Measurements from ENCODE around the gene UNC93B1. TPM values are rescaled to one million over a fixed set of nuclear protein-coding genes. Genes with fewer than 3 reads are reported as not detected.

UNC93B1 gene
- total RNA-seq, 1 experiment from 2014 or later: 71.2 TPM

GRCh38 chr11:68008381-68009337, 4.8 kb upstream of the UNC93B1 start:
- Mint-ChIP-seq H3K4me3 (ENCODE audit: low read depth, unreplicated experiment) (peak overlapping the region; percentile 88), H3K36me3 (ENCODE audit: insufficient read depth, unreplicated experiment) (peaks cover 68% of the 10 kb centered on the region), H3K27ac (ENCODE audit: unreplicated experiment) (peak overlapping the region; percentile 97), H3K27me3 (ENCODE audit: unreplicated experiment) (no peaks in the 10 kb centered on the region), H3K9me3 (ENCODE audit: low read depth, unreplicated experiment) (no peaks in the 10 kb centered on the region), H3K4me1 (ENCODE audit: low read depth, unreplicated experiment) (peaks cover 61% of the 10 kb centered on the region)
- BruUV-seq (replicated peaks): no TSS peak
- TF ChIP-seq CTCF (IDR thresholded peaks at IDR 0.05; ENCODE audit: unreplicated experiment): no peak
- peak; percentile 72 for DNase-seq
- intact Hi-C loops (cut with micrococcal nuclease; ENCODE audit: unreplicated experiment): no loop called here
- CTCF ChIA-PET: interaction anchor here (0.7 to 1.9 kb wide), 5 partner anchors 13 to 586 kb away, joined by 3 to 6 read pairs (median 3); no protein-coding TSS in a partner anchor

DNA sequence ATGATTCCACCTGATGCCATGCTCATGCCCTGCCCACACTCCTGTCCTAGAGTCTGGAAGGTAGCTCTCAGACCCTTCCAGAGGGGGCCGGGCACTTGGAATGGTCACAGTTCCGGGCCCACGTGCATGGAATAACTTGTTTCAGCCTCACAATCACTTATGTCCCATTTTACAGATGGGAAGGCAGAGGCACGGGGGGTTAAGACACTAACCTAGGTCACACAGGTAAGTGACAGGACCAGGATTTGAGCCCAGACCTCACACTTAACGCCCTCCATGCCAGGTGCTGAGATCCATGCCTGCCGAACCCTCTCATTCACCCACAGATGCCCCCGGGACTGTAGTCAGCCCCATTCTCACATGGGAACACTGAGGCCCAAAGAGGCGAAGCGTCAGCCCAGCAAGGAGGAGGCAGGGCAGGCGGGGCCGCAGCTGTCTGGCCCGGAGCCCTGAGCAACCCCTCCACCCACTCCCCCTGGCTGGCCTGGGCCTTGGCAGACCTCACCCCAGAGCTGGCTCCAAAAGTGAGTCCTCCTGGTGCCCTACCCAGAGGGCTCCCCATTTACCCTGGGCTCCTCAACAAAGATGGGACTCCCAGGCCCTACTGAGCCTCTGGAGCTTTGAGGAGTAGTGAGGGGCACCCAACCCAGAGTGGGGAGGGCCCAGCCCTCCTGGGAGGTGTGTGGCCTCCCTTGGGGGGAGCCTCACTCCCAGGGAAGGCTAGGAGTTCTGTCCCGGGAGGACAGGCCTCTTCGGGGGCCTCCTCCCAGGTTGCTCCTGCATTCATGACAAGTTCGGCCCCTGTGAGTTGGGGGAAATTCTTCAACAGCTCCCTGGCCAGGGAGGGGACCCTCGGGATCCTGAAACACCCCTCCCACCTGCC, 3.8 kb upstream of the UNC93B1 start:
- no peak overlapping the region for H3K27ac Mint-ChIP-seq (ENCODE audit: unreplicated experiment)
- no peak overlapping the region for H3K4me3 Mint-ChIP-seq (ENCODE audit: low read depth, unreplicated experiment)
- no peak for TF ChIP-seq CTCF (IDR thresholded peaks at IDR 0.05; ENCODE audit: unreplicated experiment)
- intact Hi-C loops (cut with micrococcal nuclease; ENCODE audit: unreplicated experiment): no loop called here
- no peak for DNase-seq
- H3K9me3 Mint-ChIP-seq (ENCODE audit: low read depth, unreplicated experiment): no peaks in the 10 kb centered on the region
- no TSS peak for BruUV-seq (replicated peaks)
- no peaks in the 10 kb centered on the region for H3K27me3 Mint-ChIP-seq (ENCODE audit: unreplicated experiment)
- H3K4me1 Mint-ChIP-seq (ENCODE audit: low read depth, unreplicated experiment): peaks cover 56% of the 10 kb centered on the region
- CTCF ChIA-PET: interaction anchor here (1.0 kb wide), 1 partner anchor 99 kb away, joined by 3 read pairs; no protein-coding TSS in a partner anchor
- H3K36me3 Mint-ChIP-seq (ENCODE audit: insufficient read depth, unreplicated experiment): peaks cover 67% of the 10 kb centered on the region

DNA sequence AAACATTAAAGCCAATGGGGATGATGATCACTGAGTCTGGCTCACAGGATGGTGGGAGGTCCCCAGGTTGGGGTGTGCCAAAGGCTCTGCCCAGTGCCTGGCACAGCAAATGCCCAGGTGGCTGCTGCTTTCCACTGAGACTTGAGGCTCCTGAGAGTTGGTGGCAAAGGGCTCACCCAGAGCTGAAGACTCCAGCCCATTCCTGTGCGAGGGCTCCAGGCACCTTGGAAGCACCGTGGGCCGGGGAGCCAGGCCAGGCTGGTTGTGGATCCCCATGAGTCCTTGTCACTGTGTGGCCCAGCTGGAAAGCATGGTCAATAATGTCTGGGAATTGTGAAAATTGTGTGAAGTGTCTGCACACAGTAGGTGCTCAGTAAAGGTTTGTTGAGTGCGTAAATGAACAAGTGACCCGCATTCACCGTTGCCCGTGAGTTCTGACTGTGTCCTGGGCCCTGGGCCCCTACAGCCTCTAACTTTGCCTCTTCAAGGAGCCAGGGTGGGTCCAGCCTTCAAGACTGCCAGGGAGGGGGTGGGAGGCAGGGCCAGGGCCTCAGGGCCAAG, 2.8 kb upstream of the UNC93B1 start:
- no peak for TF ChIP-seq CTCF (IDR thresholded peaks at IDR 0.05; ENCODE audit: unreplicated experiment)
- H3K9me3 Mint-ChIP-seq (ENCODE audit: low read depth, unreplicated experiment): no peaks in the 10 kb centered on the region
- no peak overlapping the region for H3K4me3 Mint-ChIP-seq (ENCODE audit: low read depth, unreplicated experiment)
- no peak overlapping the region for H3K27ac Mint-ChIP-seq (ENCODE audit: unreplicated experiment)
- CTCF ChIA-PET: no interaction called here
- intact Hi-C loops (cut with micrococcal nuclease; ENCODE audit: unreplicated experiment): no loop called here
- no TSS peak for BruUV-seq (replicated peaks)
- no peak for DNase-seq
- peaks cover 64% of the 10 kb centered on the region for H3K36me3 Mint-ChIP-seq (ENCODE audit: insufficient read depth, unreplicated experiment)
- H3K4me1 Mint-ChIP-seq (ENCODE audit: low read depth, unreplicated experiment): peaks cover 47% of the 10 kb centered on the region
- H3K27me3 Mint-ChIP-seq (ENCODE audit: unreplicated experiment): no peaks in the 10 kb centered on the region

All from Calu3 (cell line).